ENCODE results near the gene ATP5PF. TPM values are rescaled to one million over a fixed set of nuclear protein-coding genes. Genes with fewer than 3 reads are reported as not detected.

The ATP5PF gene
- 208 to 230 TPM (median 216 TPM) in 5 replicates for total RNA-seq (2022; extraction: Qiagen RNA extraction)

GRCh38 chr21:25734904-25735645 is at the start of gene ATP5PF, which contains the start of gene GABPA:
Gene ATP5PF (minus strand): TSS chr21:25734904. CDS start chr21:25729794, 5,110 bp downstream.
Gene GABPA (plus strand): TSS chr21:25734972. CDS start chr21:25741599, 6,627 bp downstream.

Other genes with a start within 250 kb of the ATP5PF start
- gene MRPL39, start 127.4 kb downstream of the ATP5PF start, total RNA-seq (2022; extraction: Qiagen RNA extraction): 31.2 to 35.9 TPM (median 32.3 TPM) in 5 replicates
- 0.02 to 0.08 TPM in 2 of 5 replicates, not detected in the others for gene JAM2, start 95.6 kb downstream of the ATP5PF start, total RNA-seq (2022; extraction: Qiagen RNA extraction)
- 5.7 to 6.8 TPM (median 6.4 TPM) in 5 replicates for gene GABPA, start 68 bp upstream of the ATP5PF start, total RNA-seq (2022; extraction: Qiagen RNA extraction)

Data from A549 treated with AZD2906 at 1 μM for 4 hours (cell line).